ENCODE data around the gene ERVFRD-1.
A peak's percentile ranks its signal among the peaks of the same experiment; 100 is the strongest.
"Not testable (repeated sequence)": the region's sequence is repeated elsewhere in the genome, so short reads cannot be mapped to it uniquely, and the experiment has no call there.

The ERVFRD-1 gene

DNA sequence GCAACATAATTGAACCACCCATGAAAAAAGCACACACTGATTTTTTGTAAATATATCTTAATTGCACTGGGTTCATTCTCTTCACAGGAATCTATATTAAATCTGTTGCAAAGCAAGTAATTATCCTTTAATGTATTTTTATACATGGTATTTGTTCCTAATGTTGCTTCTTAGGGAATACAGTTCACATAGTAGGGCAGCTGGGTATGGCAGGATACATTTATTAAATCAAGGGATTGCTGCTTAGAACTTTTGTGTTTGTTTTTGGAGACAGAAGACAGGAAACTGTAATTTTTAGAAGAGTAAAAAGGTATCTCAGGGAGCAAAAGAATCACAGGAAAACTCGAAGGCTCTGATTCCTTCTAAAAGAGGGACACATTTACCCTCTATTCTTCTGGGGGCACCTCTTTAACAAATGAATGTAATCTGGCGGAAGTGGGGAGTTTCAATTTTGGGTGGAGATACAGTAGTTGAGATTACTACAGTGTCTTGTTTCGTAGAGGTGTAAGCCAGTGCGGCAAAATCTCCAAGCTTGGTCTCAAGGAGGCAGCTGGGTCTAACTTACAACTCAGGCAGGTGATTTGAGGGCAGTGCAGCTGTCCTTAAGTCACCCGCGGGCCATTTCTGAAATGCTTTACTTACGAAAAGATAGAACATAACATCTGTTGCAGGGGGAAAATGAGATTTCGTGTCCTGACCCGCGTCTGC is 18.7 kb downstream of the ERVFRD-1 start:
- DNase-seq, result peak in 3 of 56 donors; percentile 47 to 67 (median 61)

DNA sequence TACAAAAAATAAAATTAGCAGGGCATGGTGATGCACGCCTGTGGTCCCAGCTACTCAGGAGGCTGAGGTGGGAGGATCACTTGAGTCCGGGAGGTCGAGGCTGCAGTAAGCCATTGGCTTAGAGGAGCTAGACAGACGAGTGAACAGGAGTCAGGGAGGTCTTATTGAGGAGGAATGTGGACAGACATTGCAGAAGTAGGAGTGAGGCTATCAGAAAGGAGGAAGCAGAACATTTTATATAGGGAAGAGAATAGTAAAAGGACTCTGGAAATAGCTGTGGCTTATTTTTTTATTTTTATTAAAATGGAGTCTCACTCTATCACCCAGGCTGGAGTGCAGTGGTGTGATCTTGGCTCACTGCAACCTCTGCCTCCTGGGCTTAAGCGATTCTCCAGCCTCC is 20.4 kb downstream of the ERVFRD-1 start:
- not testable (repeated sequence) for DNase-seq

DNA sequence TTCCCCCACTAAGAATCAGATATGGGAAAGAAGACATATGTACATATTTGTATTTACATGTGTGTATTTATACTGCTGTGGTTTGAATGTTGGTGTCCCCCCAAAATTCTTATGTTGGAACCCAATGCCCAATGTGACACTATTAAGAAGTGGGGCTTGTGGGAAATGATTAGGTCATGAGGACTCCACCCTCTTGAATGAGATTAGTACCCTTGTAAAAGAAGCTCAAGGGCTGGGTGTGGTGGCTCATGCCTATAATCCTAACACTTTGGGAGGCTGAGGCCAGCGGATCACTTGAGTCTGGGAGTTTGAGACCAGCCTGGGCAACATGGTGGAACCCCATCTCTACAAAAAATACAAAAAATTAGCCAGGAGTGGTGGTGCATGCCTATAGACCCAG is 21.8 kb downstream of the ERVFRD-1 start:
- no peak for DNase-seq

DNA sequence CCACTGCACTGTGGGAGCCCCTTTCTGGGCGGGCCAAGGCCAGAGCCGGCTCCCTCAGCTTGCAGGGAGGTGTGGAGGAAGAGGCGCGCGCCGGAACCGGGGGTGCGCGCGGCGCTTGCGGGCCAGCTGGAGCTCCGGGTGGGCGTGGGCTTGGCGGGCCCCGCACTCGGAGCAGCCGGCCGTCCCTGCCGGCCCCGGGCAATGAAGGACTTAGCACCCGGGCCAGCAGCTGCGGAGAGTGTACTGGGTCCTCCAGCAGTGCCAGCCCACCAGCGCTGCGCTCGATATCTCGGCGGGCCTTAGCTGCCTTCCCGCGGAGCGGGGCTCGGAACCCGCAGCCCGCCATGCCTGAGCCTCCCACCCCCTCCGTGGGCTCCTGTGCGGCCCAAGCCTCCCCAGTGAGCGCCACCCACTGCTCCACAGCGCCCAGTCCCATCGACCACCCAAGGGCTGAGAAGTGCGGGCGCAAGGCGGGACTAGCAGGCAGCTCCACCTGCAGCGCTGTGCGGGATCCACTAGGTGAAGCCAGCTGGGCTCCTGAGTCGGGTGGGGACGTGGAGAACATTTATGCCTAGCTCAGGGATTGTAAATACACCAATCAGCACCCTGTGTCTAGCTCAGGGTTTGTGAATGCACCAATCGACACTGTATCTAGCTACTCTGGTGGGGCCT is 24.2 kb downstream of the ERVFRD-1 start:
- not testable (repeated sequence) for DNase-seq

DNA sequence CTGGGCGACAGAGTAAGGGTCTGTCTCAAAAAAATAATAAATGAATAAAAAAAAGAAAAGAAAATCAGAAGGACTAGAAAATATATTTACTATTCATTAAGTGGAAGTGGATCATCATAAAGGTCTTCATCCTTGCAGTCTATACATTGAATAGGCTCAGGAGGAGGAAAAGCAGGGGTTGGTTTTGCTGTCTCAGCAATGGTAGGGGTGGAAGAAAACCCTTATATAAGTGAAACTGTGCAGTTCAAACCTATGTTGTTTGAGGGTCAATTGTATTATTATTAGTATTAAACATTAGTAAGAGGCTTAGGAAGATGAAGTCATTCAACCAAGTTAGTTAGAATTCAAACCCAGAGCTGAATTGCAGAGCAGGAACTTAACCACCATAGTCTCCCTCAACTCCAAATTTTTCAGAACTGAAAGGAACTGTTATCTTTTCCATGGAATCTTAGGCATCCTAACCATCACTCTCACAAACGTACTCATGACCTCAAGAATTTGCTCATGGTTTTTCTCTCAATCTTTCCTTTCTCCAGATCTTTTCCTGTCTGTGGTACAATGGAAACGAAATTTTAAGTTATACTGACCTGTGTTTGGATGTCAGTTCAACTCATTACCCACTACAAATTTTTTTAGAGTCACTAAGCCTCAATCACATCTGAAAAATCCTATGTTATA is 25.6 kb downstream of the ERVFRD-1 start:
- DNase-seq, result no peak

DNA sequence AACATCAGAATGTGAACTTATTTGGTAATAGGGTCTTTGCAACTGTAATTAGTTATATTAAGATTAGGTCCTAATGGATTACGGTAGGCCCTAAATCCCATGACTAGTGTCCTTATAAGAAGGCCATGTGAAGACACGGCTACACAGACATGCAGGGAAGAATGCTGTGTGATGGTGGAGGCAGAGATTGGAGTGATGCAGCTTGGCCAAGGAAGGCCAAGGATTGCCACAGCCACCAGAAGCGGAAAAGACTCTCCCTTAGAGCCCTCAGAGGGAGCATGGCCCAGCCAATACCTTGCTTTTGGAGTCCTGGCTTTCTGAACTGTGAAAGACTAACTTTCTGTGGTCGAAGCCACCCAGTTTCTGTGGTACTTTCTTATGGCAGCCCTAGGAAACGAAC is 27.6 kb downstream of the ERVFRD-1 start:
- no peak for DNase-seq

DNA sequence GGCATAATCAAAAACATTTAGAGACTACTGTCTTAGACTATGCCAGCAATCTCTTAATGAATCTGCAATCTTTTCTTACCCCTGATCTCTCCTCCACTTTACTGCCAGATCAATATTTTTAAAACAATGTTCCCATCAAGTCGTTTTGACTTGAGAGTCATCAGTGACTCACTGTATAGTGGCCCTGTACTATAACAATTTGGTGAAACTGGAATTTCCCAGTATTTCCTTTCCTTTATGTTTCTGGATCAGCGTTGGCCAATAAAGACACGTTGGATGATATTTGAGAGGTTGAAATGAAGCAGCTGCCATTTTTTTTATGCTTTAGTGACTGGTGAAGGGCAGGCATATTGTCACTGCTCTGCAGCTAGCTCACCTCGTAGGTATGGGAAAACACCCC is 28.0 kb downstream of the ERVFRD-1 start:
- DNase-seq, result no peak

DNA sequence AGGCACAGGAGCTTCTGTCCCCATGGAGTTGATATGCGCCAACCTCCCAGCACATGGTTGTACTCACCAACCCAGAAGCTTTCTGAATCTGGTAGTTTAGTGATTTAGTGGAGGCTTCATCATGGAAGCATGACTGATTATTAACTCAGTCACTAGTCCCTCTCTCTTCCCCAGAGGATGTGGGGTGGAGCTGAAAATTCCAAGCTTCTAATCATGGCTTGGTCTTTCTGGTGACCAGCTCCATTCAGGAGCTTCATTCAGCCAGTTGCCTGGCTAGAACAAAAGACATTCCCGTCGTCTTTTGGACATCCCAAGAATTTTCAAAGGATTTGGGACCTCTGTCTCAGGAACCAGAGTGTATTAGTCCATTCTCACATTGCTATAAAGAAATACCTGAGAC is 31.2 kb downstream of the ERVFRD-1 start:
- DNase-seq, result no peak

DNA sequence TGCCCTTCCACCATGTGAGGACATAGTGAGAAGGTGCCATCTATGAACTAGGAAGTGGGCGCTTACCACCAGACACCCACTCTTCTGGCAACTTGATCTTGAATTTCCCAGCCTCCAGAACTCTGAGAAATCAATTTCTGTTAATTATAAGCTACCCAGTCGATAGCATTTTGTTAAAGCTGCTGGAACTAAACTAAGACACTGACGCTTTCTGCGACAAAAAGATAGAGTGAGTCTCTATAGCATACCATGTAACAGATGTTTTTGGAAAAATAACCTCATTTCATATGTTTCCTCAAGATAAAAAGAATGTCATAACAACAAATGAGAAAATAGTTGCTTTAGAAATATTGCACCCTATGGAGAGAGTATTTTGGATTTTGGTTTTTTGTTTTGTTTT is 33.3 kb downstream of the ERVFRD-1 start:
- DNase-seq, result no peak

DNA sequence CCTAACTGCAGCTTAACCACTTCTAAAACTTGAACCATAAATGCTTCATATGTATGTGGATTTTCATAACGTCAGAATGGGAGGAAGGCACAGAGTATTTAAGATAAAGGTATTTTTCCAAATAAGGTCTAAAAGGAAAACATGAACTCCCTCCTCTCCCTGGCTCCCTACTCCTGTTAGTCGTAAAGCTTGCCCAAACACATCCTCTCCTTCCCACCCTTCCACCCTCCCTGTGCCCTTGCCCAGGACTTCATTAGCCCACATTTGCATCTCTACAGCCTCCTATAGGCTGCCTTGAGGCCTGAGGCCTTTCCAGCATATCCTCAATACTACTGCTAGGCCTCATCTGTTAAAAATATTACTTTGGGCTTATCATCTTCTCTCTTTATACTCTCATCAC is 35.0 kb downstream of the ERVFRD-1 start:
- no peak for DNase-seq

DNA sequence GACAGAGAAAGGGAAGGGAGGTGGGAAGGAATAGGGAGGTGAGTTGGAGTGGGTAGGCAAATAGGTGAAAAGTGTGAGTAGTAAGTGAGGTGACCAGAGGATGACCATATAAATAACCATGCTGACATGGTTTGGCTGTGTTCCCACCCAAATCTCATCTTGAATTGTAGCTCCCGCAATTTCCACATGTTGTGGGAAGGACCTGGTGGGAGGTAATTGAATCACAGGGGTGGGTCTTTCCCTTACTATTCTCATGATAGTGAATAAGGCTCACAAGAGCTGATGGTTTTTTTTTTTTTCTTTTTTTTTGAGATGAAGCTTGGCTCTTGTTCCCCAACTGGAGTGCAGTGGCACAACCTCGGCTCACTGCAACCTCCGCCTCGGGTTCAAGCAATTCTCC is 39.4 kb downstream of the ERVFRD-1 start:
- no peak for DNase-seq

DNA sequence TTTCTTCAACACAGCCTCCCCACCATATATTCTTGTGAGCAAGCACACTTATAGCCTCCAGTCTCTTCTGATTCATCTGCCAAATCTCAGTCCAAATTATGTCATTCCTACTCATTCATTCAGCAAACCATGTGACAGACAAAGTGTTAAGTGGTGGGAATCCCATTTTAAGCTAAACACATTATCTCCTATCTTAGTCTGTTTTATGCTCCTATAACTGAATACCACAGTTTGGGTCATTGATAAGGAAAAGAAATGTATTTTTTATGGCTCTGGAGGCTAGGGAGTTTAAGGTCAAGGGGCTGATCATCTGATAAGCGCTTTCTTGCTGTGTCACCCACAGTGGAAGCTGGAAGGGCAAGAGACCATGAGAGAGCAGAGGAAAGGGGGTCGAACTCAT is 41.8 kb downstream of the ERVFRD-1 start:
- no peak for DNase-seq

DNA sequence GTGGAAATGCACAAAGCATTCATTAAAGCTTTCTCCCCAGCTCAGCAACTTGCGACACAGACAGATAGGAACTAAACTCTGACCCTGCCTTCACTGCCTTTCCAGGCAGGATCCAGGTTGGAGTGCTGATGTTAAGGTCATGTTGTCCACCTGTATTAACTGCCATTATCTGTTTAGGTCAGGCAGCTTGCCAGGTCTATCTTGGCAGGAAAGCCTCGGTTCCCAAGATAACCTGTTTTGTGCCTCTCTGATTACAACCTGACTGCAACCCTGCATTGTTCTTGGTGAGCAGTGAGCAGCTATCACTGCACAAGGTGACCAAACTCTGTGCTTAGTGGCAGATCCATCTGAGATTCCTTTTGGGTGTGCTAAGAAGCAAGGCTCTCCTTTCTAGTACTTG is 44.2 kb downstream of the ERVFRD-1 start:
- no peak for DNase-seq

DNA sequence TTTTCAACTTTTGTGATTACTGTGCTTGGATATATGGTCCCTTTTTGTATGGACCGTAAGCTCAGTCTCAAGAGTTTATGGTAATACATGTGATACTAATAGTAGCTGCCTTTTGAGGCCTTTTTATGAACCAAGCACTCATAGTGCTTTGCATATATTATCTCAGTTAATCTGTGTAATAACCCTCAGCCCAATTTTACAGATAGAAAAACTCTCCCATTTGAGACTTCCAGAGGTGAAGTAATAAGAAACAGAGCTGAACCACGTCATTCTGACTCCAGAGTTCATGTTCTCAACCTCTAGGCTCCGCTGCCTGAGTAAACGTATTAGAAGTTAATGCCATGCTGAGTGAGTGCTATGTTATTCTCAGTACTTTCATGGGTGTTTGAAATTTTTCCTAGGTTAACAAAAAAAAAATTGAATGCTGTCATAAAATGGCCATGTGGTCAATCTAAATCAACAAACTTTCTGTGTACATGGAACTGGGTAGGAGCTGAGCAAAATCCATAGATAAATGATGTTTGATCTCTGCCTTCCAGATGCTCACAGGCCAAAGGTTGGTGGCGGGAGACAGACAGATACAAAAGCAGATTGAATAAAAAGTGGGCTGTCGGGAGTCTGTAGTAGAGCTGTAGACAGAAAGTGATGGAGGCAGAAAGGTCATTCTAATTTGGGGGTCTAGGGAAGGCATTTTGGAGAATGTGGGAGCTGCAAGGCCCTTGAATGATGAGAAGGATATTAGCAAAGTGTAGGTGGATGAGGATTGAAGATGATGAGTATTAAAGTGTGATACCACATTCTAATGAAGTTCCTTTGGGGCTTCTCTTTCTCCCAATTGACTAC is 44.8 kb downstream of the ERVFRD-1 start:
- no peak for DNase-seq

DNA sequence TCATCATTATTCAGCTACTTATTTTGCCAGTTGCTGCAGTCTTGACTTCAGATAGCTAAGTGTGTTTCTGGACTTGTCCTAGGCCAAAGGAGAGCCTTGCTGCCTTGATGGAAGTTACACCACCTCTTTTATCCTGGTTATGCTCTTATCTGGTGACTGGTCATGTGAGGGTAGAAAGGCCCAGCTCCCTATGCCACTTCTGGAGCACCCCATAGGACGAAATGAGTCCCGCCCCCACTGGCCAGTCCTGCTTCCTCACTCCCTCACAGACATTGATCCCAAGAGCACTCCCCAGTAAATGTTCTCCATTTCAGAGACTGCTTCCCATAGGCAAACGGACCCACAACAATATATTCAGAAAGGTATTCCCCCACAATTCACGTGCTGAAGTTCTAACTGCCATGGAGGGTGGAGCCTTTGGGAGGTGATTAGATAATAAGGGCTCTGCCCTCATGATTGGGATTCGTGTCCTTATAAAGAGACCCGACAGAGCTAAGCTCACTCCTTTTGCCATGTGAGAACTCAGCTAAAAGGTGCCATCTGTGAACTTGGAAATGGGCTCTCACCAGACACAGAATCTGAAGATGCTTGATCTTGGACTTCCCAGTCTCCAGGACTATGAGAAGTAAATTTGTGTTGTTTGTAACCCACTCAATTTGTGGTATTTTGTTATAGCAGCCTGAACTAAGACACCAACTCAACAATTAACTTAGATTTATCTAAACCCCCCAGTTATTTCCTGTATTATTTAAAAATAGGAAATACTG is 45.9 kb downstream of the ERVFRD-1 start:
- no peak for DNase-seq

DNA sequence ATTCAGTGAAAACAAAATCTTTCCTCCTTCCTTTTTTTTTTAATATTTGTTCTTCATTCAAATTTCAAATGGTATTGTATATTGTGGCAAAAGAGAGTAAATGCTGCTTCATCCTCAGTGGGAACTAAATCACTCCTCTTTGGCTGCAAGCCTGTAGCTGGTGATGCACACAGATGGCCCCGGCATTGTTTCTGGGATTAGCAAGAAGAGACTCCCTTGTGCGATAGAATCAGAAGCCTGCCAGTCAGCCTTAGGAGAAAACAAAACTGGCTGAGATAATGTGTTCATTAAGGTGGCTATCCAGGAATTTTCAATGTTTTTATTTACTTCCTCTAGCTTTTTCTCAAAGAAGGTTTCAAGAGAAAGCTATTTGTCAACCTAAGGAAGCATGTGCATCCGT is 46.7 kb downstream of the ERVFRD-1 start:
- DNase-seq, result peak in 21 of 56 donors; percentile 3 to 44 (median 20)

DNA sequence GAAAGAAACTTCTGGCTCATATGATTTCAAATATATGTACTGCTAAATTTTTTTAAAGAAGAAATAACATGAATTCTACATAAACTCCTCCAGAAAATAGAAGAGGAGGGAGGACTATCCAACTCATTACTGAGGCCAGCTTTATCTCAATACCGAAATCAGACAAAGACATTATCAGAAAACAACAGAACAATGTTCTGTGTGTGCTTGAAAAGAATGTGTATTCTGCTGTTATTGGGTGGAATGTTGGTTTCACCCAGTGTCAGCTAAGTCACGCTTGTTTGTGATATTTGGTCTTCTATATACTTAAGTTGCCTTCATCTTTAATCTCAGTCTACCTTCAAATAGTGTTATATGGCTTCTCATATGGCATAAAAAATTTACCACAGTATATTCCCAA is 48.8 kb downstream of the ERVFRD-1 start:
- no peak for DNase-seq

DNA sequence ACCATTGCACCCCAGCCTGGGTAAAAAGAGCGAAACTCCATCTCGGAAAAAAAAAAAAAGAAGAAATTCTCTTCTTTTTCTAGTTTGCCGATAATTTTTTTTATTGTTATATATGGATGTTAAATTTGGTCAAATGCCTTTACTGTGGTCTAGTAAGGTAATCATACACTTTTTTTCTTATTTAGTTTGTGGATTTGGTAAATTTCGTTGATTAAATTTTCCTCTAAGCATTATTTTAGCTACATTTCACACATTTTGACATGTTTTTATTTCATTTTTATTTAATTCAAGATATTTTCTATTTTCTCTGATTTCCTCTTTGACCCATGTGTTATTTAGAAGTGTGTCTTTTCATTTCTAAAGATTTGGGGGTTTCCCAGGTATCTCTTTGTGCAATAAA is 49.4 kb downstream of the ERVFRD-1 start:
- no peak for DNase-seq

DNA sequence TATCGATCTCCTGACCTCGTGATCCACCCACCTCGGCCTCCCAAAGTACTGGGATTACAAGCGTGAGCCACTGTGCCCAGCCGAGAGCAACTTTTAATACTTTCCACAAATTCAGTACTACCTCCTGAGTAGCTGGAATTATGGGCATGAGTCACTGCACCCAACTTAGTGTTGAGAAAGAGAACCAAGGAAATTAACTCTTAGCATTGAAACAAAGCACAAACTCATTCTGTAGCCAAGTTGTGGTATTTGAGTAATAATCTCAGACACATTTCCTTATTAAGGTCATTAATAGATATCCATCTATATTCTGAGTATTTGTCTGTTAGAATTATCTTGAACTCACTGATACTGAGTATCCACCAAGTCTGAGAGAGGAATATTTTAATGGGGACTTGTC is 53.1 kb downstream of the ERVFRD-1 start:
- DNase-seq, result no peak

DNA sequence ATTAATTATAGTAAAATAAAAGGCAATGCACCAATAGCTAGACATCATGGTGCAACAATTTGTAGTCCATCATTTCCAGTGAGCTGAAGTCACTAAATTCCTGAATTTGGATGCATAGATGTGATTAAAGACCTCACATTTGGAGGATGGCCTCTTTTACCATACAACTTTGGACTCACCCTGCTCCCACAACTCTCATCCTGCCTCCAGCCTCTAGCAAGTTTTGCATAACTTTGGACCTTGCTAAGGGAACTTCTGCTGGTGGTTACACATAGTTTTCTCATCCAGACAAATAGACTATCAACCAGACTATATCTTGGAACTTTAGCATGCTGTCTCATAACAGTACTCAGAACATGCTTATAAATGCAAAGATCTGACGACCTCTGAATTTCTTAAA is 54.7 kb downstream of the ERVFRD-1 start:
- DNase-seq, result no peak

DNA sequence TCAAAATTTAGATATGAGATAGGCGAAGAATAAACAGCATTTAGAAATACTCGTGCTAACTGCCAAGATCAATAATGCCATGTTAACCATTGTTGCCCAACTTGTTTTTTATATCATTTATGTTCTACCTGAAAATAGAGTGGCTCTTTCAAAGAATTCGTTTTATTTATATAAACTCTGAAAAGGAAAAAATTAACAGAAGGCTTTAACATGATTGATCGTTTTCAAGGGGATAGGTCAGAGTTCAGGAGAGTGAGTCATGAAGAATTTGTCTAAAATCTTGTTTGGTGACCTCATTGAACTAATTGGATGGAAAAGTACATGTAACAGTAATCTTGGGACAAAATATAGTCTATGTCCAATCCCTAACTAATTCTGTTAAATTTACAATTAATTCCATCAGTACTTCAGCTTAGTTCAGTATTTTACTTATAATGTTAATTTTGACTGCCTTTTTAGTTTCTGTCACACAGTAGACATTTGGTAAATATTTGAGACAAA is 56.3 kb downstream of the ERVFRD-1 start:
- no peak for DNase-seq
